Mononuclear cell (primary cell): ENCODE data around the gene SKOR1. TPM values are rescaled to one million over a fixed set of nuclear protein-coding genes. Genes with fewer than 3 reads are reported as not detected.

Experiments
- H3K27me3 ChIP-seq: 2 replicates; pipeline ENCODE4 v1.6.0; 2011; ENCODE audit warnings: low read length, control low read depth; ENCODE audit not compliant: insufficient read depth
- H3K4me1 ChIP-seq: 2 replicates; pipeline ENCODE4 v1.5.1; 2011; ENCODE audit warnings: mild to moderate bottlenecking, low read length, control low read depth; ENCODE audit not compliant: insufficient read depth
- H3K4me3 ChIP-seq: 2 replicates; pipeline ENCODE4 v1.5.1; 2011; ENCODE audit warnings: mild to moderate bottlenecking, low read length, moderate library complexity
- H3K9me3 ChIP-seq: 2 replicates; pipeline ENCODE4 v1.5.1; 2011; ENCODE audit warnings: low read depth, mild to moderate bottlenecking, control low read depth, low read length
- total RNA-seq: library from RNA; depleted of rRNA; stranded (reverse); fragments of >200 nt; gene quantifications from one replicate; pipeline ENCODE4 v1.2.3, GENCODE V29; 2012

SKOR1 gene
- total RNA-seq, 1 donor: 1.9 TPM

DNA sequence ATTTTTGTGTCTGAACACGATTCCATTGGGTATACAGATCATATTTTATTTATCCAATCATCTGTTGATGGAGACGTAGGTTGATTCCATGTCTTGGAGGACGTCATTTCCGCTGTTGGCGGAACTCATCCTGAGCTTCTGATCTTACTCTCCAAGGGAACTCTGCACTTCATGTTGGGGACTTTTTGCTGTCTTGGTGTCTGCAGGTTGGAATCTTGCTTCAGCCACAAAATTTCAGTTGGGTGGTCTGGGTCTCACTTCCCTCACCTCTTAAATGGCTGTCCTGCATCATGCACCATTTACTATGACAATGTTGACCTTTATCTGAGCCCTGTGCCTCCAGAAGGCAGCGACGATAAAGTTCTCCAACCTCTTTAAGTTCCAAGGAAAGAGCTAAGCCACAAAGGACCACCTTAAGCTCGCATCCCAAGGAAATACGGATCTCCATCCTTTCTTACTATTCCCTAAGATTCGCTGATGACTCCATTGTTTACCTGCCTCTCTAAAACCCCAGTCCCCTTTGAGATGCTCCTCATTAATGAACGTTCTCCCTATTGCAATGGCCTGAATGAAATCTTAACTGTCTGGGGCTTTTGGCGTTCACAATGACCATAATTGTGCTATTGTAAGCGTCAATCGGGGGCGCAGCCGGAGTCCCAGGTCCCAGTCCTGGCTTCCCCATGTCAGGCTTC, 37.6 kb downstream of the SKOR1 start:
- Histone ChIP-seq H3K9me3 (no peaks in the 10 kb centered on the region), H3K27me3 (no peaks in the 10 kb centered on the region), H3K4me3 (no peak overlapping the region), H3K4me1 (peaks cover 10% of the 10 kb centered on the region)

DNA sequence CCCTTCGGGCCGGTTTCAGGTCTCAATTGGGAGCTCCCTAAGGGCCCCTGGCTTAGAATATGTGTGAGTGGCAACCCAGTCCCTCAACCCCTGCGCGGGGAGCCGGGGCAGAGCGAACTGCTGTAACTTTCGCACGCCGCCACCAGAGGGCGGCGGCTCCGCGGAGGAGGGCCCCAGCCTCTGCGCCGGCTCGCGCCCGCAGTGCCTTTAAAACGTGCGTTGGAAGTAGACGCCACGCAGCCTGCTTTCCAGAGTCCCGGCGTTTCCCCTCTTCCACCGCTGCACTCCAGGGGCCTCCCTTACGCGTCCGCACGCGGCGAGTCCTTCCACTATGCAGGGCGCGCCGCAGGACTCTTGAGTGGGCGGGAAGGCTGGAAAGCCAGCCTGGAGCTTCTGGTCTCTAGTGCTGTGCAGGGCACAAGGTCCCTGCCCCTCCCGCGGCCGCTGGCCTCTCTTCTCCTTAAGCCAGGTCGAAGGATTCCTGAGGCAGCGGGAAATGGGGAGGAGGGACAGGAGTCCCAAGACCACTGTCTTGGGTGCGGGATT, 38.2 kb downstream of the SKOR1 start:
- Histone ChIP-seq H3K4me3 (no peak overlapping the region), H3K4me1 (peaks cover 10% of the 10 kb centered on the region), H3K27me3 (no peaks in the 10 kb centered on the region), H3K9me3 (no peaks in the 10 kb centered on the region)

DNA sequence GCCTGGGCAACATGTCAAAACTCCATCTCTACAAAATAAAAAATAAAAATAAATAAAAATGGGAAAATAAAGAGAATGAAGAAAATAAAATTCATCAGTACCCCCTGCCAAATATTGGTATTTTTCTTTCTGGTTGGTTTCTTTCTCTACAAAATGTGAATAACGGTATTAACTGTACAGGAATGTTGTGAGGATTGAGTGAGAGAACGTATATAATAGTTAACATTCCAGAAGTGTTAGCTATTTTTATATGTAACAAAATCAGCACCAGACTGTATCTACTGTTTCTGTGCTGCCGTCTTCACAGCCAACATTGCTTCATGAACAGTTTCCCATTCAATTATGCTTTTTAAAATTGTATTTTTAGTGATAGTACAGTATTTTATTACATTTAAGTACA, 40.0 kb downstream of the SKOR1 start:
- H3K4me1 ChIP-seq: peaks cover 10% of the 10 kb centered on the region
- H3K4me3 ChIP-seq: no peak overlapping the region
- no peaks in the 10 kb centered on the region for H3K9me3 ChIP-seq
- no peaks in the 10 kb centered on the region for H3K27me3 ChIP-seq

DNA sequence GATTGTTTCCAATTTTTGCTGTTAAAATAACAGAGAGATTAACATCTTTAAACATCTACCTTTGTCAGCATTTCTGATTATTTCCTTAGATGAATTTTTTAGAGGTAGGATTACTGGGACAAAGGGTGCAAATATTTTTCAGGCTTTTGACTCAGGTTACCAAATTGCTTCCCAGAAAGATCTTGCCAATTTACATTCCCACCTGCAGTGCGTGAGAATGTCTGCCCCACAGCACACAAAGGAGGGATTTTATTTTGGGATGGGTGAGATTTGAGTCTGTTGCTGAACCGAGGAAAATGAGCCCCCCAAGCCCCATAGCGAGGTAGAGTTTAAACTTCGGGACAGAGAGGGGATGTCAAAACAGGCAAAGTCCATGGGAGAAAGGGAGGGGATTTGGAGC, 40.5 kb downstream of the SKOR1 start:
- H3K4me1 ChIP-seq: peaks cover 10% of the 10 kb centered on the region
- H3K27me3 ChIP-seq: no peaks in the 10 kb centered on the region
- no peaks in the 10 kb centered on the region for H3K9me3 ChIP-seq
- no peak overlapping the region for H3K4me3 ChIP-seq

DNA sequence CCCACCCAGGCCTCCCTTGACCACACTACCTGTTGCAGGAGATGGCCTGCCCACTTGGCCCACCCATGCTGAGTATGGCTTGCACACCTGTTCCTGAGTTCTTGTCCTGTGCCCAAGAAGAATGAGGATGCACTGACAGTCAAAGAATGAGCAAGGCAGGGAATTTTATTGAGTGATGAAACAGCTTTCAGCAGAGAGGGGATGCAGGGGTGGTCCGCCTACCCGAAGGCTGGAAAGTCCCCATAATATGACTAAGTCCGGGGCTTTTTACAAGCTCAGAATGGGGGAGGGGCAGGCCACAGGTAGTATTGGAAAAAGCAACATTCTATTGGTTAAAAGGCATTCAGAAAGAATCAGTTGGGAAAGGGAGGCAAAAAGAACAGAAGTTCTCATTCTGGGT, 44.4 kb downstream of the SKOR1 start:
- Histone ChIP-seq H3K27me3 (no peaks in the 10 kb centered on the region), H3K4me3 (no peak overlapping the region)

DNA sequence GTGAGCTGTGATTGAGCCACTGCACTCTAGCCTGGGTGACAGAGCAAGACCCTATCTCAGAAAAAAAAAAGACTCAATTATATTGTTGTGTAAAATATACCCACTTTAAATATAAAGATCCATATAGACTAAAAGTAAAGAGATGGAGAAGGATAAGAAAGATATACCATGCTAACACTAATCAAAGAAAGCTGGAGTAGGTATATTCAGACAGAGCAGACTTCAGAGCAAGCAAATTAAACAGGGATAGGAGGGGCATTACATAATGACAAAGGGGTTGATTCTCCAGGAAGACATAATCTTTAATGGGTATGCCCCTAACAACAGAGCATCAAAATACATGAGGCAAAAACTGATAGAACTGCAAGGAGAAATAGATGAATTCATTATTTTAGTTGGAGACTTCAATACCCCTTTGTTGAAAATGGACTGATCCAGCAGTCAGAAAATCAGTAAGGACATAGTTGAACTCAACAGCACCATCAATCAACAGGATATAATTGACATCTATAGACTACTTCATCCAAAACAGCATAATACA, 45.6 kb downstream of the SKOR1 start:
- no peak overlapping the region for H3K4me3 ChIP-seq

More for the DNA sequence above, 44.4 kb downstream of the SKOR1 start:
- no peaks in the 10 kb centered on the region for H3K4me1 ChIP-seq
- H3K9me3 ChIP-seq: no peaks in the 10 kb centered on the region

DNA sequence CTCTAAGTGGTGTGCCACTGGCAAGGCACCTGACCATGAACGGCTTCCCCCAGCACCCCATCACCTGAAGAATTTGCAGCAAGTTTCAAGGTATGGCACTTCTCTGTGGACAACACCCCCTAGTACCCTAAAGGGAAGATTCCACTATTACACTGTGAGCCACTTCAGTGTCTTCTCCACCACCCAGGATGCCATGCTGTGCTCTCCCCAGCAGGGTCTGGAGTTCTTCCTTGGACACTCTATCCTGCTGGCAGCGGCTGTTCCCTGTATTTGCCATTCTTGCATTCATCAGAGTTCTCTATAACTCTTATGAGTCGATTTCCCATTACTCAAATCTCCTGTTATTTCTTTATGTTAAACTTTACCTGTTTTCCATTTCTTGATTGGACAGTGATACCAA, 48.5 kb downstream of the SKOR1 start:
- peaks cover 2% of the 10 kb centered on the region for H3K4me1 ChIP-seq

More for the DNA sequence above, 45.6 kb downstream of the SKOR1 start:
- H3K9me3 ChIP-seq: no peaks in the 10 kb centered on the region
- no peaks in the 10 kb centered on the region for H3K27me3 ChIP-seq
- no peaks in the 10 kb centered on the region for H3K4me1 ChIP-seq

DNA sequence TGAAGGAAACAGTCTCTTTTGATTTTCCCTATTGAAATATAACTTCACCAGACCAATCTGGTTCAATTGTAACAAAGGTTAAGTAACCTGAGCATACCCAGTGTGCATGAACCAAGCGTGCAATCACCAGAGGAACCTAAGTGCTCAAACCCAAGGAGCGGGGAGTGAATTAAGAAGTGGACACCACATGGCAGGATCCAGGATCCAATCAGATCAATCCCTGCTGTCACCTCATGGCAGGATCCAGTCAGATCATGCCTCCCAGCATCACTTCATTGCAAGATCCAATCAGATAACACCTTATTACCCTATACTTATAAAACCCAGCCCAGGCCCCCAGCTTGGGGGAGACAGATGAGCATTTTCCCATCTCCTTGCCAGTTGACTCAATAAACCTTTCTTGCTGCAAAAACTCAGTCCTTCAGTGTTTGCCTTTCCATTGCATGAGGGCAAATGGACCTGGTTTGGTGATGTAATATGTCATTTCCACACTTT, 53.5 kb downstream of the SKOR1 start:
- no peaks in the 10 kb centered on the region for H3K27me3 ChIP-seq
- peaks cover 52% of the 10 kb centered on the region for H3K4me1 ChIP-seq
- H3K4me3 ChIP-seq: no peak overlapping the region
- no peaks in the 10 kb centered on the region for H3K9me3 ChIP-seq

More for the DNA sequence above, 48.5 kb downstream of the SKOR1 start:
- Histone ChIP-seq H3K27me3 (no peaks in the 10 kb centered on the region), H3K4me3 (no peak overlapping the region), H3K9me3 (no peaks in the 10 kb centered on the region)

DNA sequence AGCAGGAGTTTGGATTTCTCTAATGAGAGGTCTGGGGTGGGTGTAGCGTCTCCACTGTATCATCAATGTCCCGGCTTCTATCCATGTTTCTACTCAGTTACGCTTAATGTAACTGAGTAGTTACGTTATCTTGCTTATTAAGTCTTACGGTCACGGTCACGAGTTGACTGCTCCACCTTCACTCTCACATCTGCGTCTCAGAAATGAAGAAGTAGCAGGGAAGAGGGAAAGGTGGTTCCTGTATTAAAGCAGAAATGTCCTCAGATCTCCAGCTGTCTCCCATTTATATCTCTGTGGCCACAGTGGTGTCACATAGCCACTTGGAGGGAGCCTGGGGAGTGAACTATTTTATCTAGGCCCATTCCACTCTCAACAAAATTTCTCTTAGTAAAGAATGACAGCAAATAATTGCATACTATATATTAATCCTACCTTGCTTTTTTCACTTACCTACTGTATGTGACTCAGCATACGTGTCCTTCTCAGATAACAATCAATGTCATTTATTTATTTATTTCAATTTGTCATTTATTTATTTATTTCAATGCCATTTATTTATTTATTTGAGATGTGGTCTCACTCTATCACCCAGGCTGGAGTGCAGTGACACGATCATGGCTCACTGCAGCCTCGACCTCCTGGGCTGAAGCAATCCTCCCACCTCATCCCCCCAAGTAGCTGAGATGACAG, 54.3 kb downstream of the SKOR1 start:
- H3K4me3 ChIP-seq: no peak overlapping the region
- no peaks in the 10 kb centered on the region for H3K27me3 ChIP-seq
- H3K4me1 ChIP-seq: peaks cover 60% of the 10 kb centered on the region
- no peaks in the 10 kb centered on the region for H3K9me3 ChIP-seq

DNA sequence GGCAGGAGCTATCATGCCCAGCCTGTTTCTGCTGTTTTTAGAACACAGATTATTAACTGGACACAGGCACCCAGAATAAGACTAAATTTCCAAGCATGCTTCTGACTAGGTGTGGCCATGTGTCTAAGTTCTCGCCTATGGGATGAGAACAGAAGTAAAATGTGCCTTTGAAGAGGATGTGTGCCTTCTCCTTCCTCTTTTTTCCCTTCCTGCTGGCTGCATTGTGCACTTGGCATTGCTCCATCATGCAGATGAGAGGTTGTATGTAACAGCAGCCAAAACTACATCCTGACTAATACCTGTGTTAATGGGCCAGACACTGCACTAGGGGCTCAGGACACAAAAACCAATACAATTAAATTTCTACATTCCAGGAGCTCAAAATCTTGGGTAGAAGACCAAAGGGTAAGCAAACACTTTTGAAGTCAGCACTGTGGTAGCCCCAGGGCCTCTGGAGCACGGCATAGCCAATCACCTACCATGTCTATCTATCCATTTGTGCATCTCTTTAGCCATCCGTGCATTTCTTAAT, 55.4 kb downstream of the SKOR1 start:
- H3K9me3 ChIP-seq: no peaks in the 10 kb centered on the region
- peaks cover 68% of the 10 kb centered on the region for H3K4me1 ChIP-seq
- H3K27me3 ChIP-seq: peaks cover 4% of the 10 kb centered on the region
- no peak overlapping the region for H3K4me3 ChIP-seq

DNA sequence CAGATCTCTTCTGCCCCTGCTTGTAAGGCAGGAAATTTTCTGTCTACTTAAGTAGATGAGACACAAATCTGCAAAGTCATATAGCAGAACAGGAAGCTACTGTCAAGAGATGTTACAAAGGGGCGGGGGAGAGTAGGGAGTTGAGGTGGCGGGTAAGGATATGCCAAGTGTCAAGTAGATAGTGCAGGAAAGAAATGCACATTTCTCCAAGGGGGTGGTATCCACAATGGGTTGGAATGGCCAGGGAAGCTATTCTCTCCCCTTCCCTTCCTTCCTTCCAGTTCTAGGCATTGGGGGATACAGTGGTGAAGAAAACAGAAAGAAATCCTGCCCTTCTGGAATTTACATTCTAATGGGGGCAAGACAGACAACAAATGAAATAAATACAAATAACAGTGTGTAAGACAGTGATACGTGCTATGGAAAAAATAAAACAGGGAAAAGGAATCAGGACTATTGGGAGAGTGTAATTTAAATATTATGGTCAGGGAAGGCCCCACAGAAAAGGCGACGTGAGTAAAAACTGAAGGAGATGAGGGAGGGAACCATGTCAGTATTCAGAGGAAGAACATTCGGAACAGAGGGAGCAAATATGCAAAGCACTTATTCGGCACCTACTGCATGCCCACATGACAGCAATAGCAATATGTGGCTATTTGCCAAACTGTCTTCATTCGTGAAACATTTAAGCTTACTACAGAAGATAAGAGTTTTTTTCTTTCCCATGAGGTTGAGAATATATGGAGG, 57.4 kb downstream of the SKOR1 start:
- Histone ChIP-seq H3K9me3 (no peaks in the 10 kb centered on the region), H3K4me1 (peaks cover 68% of the 10 kb centered on the region), H3K4me3 (no peak overlapping the region), H3K27me3 (peaks cover 4% of the 10 kb centered on the region)

DNA sequence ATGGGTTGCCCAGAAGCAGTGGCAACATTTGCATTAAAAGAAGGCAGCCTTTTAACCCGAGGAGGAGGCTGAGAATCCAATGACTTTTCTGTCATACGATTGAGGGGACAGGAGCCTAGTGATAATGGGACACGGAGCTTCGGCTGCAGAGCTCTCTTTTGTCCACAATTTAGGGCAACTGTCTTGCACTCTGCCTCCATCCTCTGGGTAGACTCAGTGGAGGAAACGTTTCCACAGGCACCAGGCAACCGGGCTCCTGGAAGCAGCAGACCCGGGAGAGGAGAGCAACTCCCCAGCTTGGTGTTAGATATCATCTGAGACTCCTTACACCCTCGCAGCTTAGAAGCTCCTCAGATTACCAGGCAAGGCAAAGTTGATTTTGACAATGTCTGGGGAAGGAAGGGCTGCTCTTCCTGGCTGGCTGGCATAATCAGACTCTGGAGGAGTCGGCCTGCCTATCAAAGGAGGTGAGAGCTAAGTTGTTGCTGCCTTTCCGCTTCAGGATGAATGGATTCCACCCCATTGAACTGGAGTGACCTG, 58.0 kb downstream of the SKOR1 start:
- H3K9me3 ChIP-seq: no peaks in the 10 kb centered on the region
- no peak overlapping the region for H3K4me3 ChIP-seq
- peaks cover 4% of the 10 kb centered on the region for H3K27me3 ChIP-seq
- H3K4me1 ChIP-seq: peaks cover 68% of the 10 kb centered on the region

DNA sequence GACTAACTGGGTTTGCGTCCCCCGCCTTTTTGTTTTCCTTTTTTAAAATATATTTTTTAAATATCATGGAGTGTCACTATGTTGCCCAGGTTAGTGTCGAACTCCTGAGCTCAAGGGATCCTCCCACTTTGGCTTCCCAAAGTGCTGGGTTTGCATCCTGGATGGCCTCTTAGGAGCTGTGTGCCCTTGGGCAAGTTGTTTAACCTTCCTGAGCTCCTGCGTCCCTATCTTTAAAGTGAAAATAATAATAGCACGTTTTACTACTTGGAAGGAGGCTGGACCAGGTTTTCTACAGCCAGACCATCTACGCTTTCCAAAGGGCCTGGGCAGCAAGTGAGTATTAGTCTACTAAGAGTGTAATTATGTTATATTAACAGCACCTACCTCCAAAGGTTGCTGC, 58.7 kb downstream of the SKOR1 start:
- Histone ChIP-seq H3K4me1 (peaks cover 64% of the 10 kb centered on the region), H3K4me3 (no peak overlapping the region), H3K9me3 (no peaks in the 10 kb centered on the region)

More for the DNA sequence above, 58.7 kb downstream of the SKOR1 start:
- peaks cover 4% of the 10 kb centered on the region for H3K27me3 ChIP-seq
